Adipocyte (in vitro differentiated cells): ENCODE results near the gene LENG8.
A peak's percentile ranks its signal among the peaks of the same experiment; 100 is the strongest.

ENCODE experiments used
- DNase-seq: peaks from one replicate; pipeline ENCODE4 v3.0.0-alpha.2; 2015; ENCODE audit warnings: low read depth
- H3K27me3 ChIP-seq: replicated peaks from 2 replicates; pipeline ENCODE4 v1.7.0; 2013; ENCODE audit warnings: mild to moderate bottlenecking, low read length, moderate library complexity; ENCODE audit not compliant: control insufficient read depth, insufficient read depth
- H3K36me3 ChIP-seq: 2 replicates; pipeline ENCODE4 v1.7.0; 2013; ENCODE audit warnings: low read length, mild to moderate bottlenecking, moderate library complexity; ENCODE audit not compliant: control insufficient read depth, insufficient read depth, severe bottlenecking
- H3K4me1 ChIP-seq: 2 replicates; pipeline ENCODE4 v1.7.0; 2013; ENCODE audit warnings: mild to moderate bottlenecking, low read length, moderate library complexity; ENCODE audit not compliant: control insufficient read depth, insufficient read depth
- H3K4me3 ChIP-seq: 2 replicates; pipeline ENCODE4 v1.7.0; 2013; ENCODE audit warnings: mild to moderate bottlenecking, low read length, moderate library complexity
- H3K9ac ChIP-seq: 2 replicates; pipeline ENCODE4 v1.7.0; 2013; ENCODE audit warnings: mild to moderate bottlenecking, low read length, moderate library complexity
- H3K9me3 ChIP-seq: 2 replicates; pipeline ENCODE4 v1.7.0; 2013; ENCODE audit warnings: mild to moderate bottlenecking, low read length, moderate library complexity; ENCODE audit not compliant: control insufficient read depth

The LENG8 gene

GRCh38 chr19:54415901-54416673 is 32.9 kb upstream of the LENG8 start:
- no peak overlapping the region for H3K9ac ChIP-seq
- no peaks in the 10 kb centered on the region for H3K36me3 ChIP-seq
- no peaks in the 10 kb centered on the region for H3K4me1 ChIP-seq
- DNase-seq: no peak
- no peaks in the 10 kb centered on the region for H3K9me3 ChIP-seq
- H3K27me3 ChIP-seq: peaks cover 40% of the 10 kb centered on the region
- H3K4me3 ChIP-seq: no peak overlapping the region

GRCh38 chr19:54416695-54417491 is 32.1 kb upstream of the LENG8 start:
- Histone ChIP-seq H3K4me1 (no peaks in the 10 kb centered on the region), H3K9ac (no peak overlapping the region), H3K9me3 (no peaks in the 10 kb centered on the region), H3K27me3 (peaks cover 46% of the 10 kb centered on the region), H3K36me3 (no peaks in the 10 kb centered on the region), H3K4me3 (no peak overlapping the region)
- DNase-seq: no peak

GRCh38 chr19:54418030-54418929 is 30.7 kb upstream of the LENG8 start:
- H3K4me3 ChIP-seq: no peak overlapping the region
- no peak overlapping the region for H3K9ac ChIP-seq
- H3K4me1 ChIP-seq: no peaks in the 10 kb centered on the region
- H3K36me3 ChIP-seq: no peaks in the 10 kb centered on the region
- peaks cover 51% of the 10 kb centered on the region for H3K27me3 ChIP-seq
- no peaks in the 10 kb centered on the region for H3K9me3 ChIP-seq
- peak; percentile 10 for DNase-seq

DNA sequence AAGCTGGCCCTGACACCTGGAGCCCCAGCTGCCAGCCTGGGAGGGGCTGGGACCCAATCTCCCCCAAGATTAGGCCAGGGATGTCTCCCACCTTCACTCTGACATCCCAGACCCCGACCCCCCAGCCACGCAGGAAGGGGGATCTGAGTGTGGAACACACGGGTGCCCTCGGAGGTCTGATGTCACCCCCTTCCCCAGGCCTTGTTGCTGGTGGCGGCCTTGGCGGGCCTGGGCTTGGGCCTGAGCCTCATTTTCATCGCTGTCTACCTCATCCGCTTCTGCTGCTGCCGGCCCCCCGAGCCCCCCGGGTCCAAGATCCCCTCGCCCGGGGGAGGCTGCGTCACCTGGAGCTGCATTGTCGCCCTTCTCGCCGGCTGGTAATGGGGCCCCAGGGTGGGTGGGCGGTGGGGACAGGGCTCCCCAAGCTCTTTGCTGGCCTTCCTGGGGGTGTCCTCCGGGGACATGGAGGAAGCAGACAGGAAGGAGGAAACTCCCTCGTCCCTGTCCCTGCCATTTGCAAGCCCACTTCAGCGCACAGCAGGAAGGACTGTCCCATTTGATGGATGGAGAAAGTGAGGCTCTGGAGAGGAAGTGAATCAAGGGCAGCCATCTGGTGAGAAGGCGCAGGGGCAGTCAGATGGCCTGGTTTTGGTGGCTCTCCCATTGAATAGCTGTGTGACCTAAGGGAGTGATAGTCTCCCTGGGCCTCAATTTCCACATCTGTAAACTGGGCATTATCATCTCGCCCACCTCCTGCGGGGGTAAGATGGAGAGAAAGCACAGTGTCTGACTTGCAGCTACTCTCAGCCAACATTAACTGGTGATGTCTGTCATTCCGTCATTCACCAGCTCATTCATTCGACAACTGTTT is 29.8 kb upstream of the LENG8 start:
- Histone ChIP-seq H3K4me3 (no peak overlapping the region), H3K36me3 (no peaks in the 10 kb centered on the region), H3K4me1 (no peaks in the 10 kb centered on the region), H3K27me3 (peaks cover 51% of the 10 kb centered on the region), H3K9ac (no peak overlapping the region), H3K9me3 (no peaks in the 10 kb centered on the region)
- DNase-seq: no peak

- Histone ChIP-seq H3K9ac (no peak overlapping the region), H3K9me3 (no peaks in the 10 kb centered on the region), H3K4me1 (no peaks in the 10 kb centered on the region), H3K4me3 (no peak overlapping the region), H3K36me3 (no peaks in the 10 kb centered on the region), H3K27me3 (peaks cover 45% of the 10 kb centered on the region)
- DNase-seq: no peak
These were observed 29.0 kb upstream of the LENG8 start for GRCh38 chr19:54420068-54420382.

DNA sequence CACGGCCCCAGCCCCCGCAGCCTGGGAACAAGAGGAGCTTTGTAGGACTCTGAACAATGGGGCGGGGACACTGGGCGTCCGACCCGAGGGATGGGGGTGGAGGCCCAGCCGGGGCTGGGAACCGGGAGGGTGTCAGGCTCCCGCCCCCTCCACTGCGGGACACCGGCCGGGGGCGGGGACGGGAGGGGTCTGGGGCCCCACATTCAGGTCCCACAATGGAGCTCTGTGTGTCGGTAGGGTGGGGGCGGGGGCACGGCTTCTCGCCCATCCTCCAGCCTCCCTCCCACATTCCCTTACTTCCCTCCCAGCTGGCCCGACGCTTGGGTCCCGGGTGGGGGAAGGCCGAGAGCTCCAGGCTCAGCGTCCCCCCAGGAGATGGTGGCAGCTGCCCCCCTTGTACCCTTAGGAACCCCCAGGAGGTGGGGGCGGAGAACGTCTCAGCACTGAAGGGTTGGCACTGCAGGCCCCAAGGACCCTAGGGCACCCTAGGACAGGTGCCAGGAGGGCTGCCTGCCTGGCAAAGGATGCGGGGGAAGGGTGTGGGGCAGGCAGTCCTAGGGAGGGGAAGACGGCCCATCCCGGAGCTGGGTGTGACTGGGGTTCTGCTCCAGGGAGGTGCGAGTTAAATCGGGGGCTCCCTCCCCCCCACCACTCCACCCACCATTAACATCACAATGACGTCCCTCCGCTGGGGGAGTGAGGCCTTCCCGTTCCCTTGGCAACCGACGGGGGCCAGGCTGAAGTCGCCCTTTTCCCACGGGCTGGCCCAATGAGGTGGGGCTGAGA is 28.4 kb upstream of the LENG8 start:
- Histone ChIP-seq H3K27me3 (peaks cover 45% of the 10 kb centered on the region), H3K4me3 (no peak overlapping the region), H3K9ac (no peak overlapping the region), H3K36me3 (no peaks in the 10 kb centered on the region), H3K9me3 (no peaks in the 10 kb centered on the region), H3K4me1 (no peaks in the 10 kb centered on the region)
- no peak for DNase-seq

DNA sequence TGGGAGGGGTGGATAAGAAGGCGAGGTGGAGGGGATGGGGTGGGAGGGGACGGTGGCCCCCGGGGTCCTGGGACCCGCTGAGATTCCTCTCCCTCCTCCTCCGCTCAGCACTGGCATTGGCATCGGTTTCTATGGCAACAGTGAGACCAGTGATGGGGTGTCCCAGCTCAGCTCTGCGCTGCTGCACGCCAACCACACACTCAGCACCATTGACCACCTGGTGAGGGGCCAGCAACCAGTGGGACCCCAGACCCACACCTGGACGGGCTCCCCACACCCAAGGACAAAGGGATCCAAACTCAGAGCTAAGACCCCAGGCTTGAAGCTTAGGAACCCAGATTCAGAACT is 27.9 kb upstream of the LENG8 start:
- no peaks in the 10 kb centered on the region for H3K36me3 ChIP-seq
- no peak overlapping the region for H3K9ac ChIP-seq
- H3K4me3 ChIP-seq: no peak overlapping the region
- H3K9me3 ChIP-seq: no peaks in the 10 kb centered on the region
- no peak for DNase-seq
- no peaks in the 10 kb centered on the region for H3K4me1 ChIP-seq
- peaks cover 45% of the 10 kb centered on the region for H3K27me3 ChIP-seq

GRCh38 chr19:54421521-54421920 is 27.5 kb upstream of the LENG8 start:
- H3K9me3 ChIP-seq: no peaks in the 10 kb centered on the region
- H3K9ac ChIP-seq: no peak overlapping the region
- H3K4me1 ChIP-seq: no peaks in the 10 kb centered on the region
- H3K4me3 ChIP-seq: no peak overlapping the region
- H3K27me3 ChIP-seq: peaks cover 45% of the 10 kb centered on the region
- no peak for DNase-seq
- no peaks in the 10 kb centered on the region for H3K36me3 ChIP-seq

- Histone ChIP-seq H3K27me3 (peaks cover 40% of the 10 kb centered on the region), H3K36me3 (no peaks in the 10 kb centered on the region), H3K4me3 (no peak overlapping the region), H3K9me3 (no peaks in the 10 kb centered on the region), H3K4me1 (no peaks in the 10 kb centered on the region), H3K9ac (no peak overlapping the region)
- DNase-seq: no peak
These were observed 26.9 kb upstream of the LENG8 start for GRCh38 chr19:54422136-54422535.

DNA sequence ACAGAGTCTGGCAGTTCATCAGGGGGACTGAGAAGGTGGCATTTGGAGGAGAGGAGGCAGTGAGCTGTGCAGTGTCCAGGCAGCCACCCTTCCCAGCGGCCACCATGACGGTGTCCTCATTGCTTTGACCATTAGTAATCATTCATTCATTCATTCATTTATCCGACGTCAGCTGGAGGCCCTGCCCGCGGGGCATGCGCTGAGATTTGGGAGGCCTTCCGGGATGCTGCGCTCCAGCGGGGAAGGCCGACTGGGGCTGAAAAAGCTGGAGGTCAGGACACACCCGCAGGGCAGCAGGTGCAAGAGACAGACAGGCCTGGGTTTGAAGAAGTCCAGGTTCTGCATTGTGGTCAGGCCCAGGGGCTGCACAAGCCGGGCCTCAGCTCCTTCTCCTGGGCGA is 24.8 kb upstream of the LENG8 start:
- H3K9ac ChIP-seq: no peak overlapping the region
- H3K4me3 ChIP-seq: no peak overlapping the region
- no peaks in the 10 kb centered on the region for H3K36me3 ChIP-seq
- no peaks in the 10 kb centered on the region for H3K9me3 ChIP-seq
- H3K27me3 ChIP-seq: peaks cover 44% of the 10 kb centered on the region
- no peak for DNase-seq
- no peaks in the 10 kb centered on the region for H3K4me1 ChIP-seq
